GM06990 (cell line): ENCODE data around the gene SLCO2A1.

ENCODE experiments used
- DNase-seq: peaks from one replicate; pipeline ENCODE4 v3.0.0-alpha.2; 2011; ENCODE audit not compliant: insufficient read length; ENCODE audit errors: extremely low read depth
- H3K27me3 ChIP-seq: replicated peaks from 2 replicates; pipeline ENCODE4 v1.6.0; 2011; ENCODE audit warnings: low read length; ENCODE audit not compliant: control insufficient read depth, insufficient read depth
- H3K36me3 ChIP-seq: 2 replicates; pipeline ENCODE4 v1.5.1; 2011; ENCODE audit warnings: low read length; ENCODE audit not compliant: control insufficient read depth, insufficient read depth
- H3K4me3 ChIP-seq: replicated peaks from 2 replicates; pipeline ENCODE4 v1.5.1; 2011; ENCODE audit warnings: low read depth, mild to moderate bottlenecking, control low read depth, low read length
- CTCF ChIP-seq: IDR thresholded peaks from 2 replicates; pipeline ENCODE4 v1.5.1; 2011; ENCODE audit warnings: low read length, control low read depth, mild to moderate bottlenecking, inconsistent platforms; ENCODE audit not compliant: insufficient read depth, poor library complexity, severe bottlenecking

Gene SLCO2A1

GRCh38 chr3:133934996-133935842, 94.5 kb downstream of the SLCO2A1 start:
- Histone ChIP-seq H3K27me3 (no peaks in the 10 kb centered on the region; the same call in 1 of the 2 replicates), H3K36me3 (no peaks in the 10 kb centered on the region), H3K4me3 (no peak overlapping the region)
- no peak for TF ChIP-seq CTCF
- DNase-seq, result no peak

- Histone ChIP-seq H3K27me3 (no peaks in the 10 kb centered on the region; the same call in 1 of the 2 replicates), H3K4me3 (no peak overlapping the region), H3K36me3 (no peaks in the 10 kb centered on the region)
- DNase-seq, result no peak
- no peak for TF ChIP-seq CTCF
These were observed 95.4 kb downstream of the SLCO2A1 start for GRCh38 chr3:133934073-133934970.

- H3K27me3 ChIP-seq, result no peaks in the 10 kb centered on the region; the same call in 1 of the 2 replicates
- DNase-seq, result no peak
- H3K4me3 ChIP-seq, result no peak overlapping the region
- no peaks in the 10 kb centered on the region for H3K36me3 ChIP-seq
- TF ChIP-seq CTCF, result no peak
These were observed 96.4 kb downstream of the SLCO2A1 start for GRCh38 chr3:133933097-133934024.

GRCh38 chr3:133932009-133932408, 97.7 kb downstream of the SLCO2A1 start:
- DNase-seq, result no peak
- Histone ChIP-seq H3K4me3 (no peak overlapping the region), H3K36me3 (no peaks in the 10 kb centered on the region), H3K27me3 (no peaks in the 10 kb centered on the region)
- no peak for TF ChIP-seq CTCF

- Histone ChIP-seq H3K4me3 (no peak overlapping the region), H3K27me3 (no peaks in the 10 kb centered on the region), H3K36me3 (no peaks in the 10 kb centered on the region)
- TF ChIP-seq CTCF, result no peak
- no peak for DNase-seq
These were observed 98.6 kb downstream of the SLCO2A1 start for GRCh38 chr3:133931084-133931483.
